LNCaP clone FGC (cell line): Measurements from ENCODE around the gene PCOLCE2.

Experiments used
- DNase-seq: peaks from one replicate; pipeline ENCODE4 v3.0.0-alpha.2; 2011; ENCODE audit warnings: low read depth
- H3K4me3 ChIP-seq: 2 replicates; pipeline ENCODE4 v1.5.1; 2011; ENCODE audit warnings: mild to moderate bottlenecking, low read depth, low read length, control low read depth
- TF ChIP-seq, protein P1 (sequence below): IDR thresholded peaks from 2 replicates; pipeline ENCODE4 v1.5.1; 2012; ENCODE audit warnings: mild to moderate bottlenecking; ENCODE audit not compliant: control insufficient read depth, insufficient read depth; ENCODE audit errors: extremely low read depth

The PCOLCE2 gene

DNA sequence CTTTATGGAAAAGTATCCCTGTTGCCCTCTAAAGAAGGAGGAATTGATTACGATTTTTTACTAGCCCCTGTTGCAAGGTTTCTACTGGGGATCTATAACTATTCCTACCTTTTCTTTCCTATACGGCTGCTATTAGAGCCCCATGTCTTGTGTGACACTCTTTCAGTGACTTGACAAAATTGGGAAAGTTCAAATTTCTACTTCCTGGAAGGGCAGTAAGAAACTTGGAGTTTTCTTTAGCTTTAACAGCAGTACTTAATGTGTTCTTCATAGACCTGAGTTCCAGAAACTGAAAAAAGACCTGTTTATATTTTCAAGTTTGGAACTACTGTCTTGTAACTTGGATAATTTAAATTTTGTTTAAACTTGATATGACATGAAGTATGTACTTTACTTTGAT is 110.3 kb downstream of the PCOLCE2 start:
- TF ChIP-seq, protein P1, sequence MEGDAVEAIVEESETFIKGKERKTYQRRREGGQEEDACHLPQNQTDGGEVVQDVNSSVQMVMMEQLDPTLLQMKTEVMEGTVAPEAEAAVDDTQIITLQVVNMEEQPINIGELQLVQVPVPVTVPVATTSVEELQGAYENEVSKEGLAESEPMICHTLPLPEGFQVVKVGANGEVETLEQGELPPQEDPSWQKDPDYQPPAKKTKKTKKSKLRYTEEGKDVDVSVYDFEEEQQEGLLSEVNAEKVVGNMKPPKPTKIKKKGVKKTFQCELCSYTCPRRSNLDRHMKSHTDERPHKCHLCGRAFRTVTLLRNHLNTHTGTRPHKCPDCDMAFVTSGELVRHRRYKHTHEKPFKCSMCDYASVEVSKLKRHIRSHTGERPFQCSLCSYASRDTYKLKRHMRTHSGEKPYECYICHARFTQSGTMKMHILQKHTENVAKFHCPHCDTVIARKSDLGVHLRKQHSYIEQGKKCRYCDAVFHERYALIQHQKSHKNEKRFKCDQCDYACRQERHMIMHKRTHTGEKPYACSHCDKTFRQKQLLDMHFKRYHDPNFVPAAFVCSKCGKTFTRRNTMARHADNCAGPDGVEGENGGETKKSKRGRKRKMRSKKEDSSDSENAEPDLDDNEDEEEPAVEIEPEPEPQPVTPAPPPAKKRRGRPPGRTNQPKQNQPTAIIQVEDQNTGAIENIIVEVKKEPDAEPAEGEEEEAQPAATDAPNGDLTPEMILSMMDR = no peak
- DNase-seq = no peak
- no peak overlapping the region for H3K4me3 ChIP-seq

DNA sequence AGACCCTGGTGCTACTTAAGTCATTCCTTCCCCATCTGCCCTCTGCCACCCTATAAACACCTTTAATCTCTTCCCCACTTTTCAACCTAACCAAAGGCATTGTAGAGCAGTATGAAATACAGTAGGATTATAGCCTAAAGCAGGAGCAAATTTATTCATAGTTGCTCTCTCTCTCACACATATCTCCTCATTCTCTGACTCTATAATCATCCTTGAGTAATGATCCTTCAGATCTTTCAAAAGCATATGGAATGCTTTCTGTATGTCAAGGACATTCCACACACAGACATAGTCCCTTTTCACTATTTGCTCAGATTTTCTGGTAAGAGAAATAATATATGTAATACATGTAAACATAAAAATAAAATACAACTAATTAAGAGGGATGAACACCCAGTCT is 111.0 kb downstream of the PCOLCE2 start:
- no peak for DNase-seq
- no peak overlapping the region for H3K4me3 ChIP-seq
- TF ChIP-seq, protein P1 = no peak

DNA sequence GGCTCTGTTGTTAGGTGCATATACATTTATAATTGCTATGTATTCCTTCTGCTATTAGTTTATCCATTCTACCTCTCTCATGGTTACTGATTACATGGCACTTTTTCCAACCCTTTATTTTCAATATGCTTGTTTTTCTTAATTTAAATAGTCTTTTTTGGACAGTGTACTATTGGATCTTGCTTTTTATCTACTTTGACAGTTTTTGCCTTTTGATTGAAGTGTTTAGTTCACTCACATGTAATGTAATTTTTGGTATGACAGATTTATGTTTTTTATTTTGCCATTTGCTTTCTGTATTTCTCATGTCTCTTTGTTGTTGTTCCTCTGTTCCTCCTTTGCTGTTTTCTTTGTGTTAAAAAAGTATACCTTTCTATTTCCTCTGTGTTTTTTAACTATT is 120.5 kb downstream of the PCOLCE2 start:
- TF ChIP-seq, protein P1 = no peak
- DNase-seq = no peak
- H3K4me3 ChIP-seq = no peak overlapping the region
